SK-N-MC (cell line): ENCODE measurements around the gene CFAP65.

Source experiments
- EZH2 ChIP-seq: fragments of 200-600 bp; sonication (generic); IDR thresholded peaks from one replicate; pipeline ENCODE4 v1.6.1; 2017; ENCODE audit warnings: antibody characterized with exemption
- POLR2AphosphoS5 ChIP-seq: IDR thresholded peaks from 2 replicates; pipeline ENCODE4 v1.6.1; 2012; ENCODE audit warnings: mild to moderate bottlenecking, low read depth, low read length, borderline replicate concordance

GRCh38 chr2:219062081-219062480, 20.8 kb upstream of the CFAP65 start:
- no peak for TF ChIP-seq POLR2AphosphoS5
- no peak for TF ChIP-seq EZH2
